HG03378 (cell line): ENCODE data around the gene NGEF.
"Not testable (repeated sequence)": the region's sequence is repeated elsewhere in the genome, so short reads cannot be mapped to it uniquely, and the experiment has no call there.

Experiments used
- ATAC-seq: cut with Tn5 transposase; IDR thresholded peaks from one replicate; pipeline ENCODE4 v1.9.1; 2021; ENCODE audit warnings: mild to moderate bottlenecking, moderate library complexity; ENCODE audit not compliant: unreplicated experiment

NGEF gene

DNA sequence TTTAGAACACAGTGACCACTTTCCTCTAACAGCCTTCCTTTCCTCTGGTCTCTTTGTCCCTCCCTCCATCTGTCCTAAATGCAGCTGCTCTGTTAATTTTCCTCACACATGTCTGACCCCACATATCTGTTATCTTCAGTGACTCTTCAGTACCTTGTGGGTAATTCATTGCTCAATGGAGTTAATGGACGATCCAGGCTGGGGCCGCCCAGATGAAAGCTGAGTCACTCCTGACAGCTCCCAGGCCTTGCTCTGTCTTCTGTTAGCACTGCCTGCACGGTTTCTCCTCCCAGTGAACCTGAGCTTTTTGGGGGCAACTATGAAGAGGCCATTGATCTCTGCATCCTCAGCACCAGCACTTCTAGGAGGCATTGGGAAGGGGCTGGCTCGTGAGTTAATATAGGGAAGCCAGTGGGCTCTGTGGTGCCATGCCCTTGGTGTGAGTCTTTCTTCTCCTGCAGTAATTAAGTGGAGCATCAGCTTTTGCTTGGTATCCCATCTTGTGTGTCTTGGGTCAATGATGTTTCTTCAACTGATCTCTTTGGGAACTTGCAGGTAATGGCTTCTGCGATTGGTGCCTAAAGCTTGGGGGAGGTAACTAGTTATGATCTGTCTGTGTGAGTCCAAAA, 75.7 kb downstream of the NGEF start:
- ATAC-seq = no peak

DNA sequence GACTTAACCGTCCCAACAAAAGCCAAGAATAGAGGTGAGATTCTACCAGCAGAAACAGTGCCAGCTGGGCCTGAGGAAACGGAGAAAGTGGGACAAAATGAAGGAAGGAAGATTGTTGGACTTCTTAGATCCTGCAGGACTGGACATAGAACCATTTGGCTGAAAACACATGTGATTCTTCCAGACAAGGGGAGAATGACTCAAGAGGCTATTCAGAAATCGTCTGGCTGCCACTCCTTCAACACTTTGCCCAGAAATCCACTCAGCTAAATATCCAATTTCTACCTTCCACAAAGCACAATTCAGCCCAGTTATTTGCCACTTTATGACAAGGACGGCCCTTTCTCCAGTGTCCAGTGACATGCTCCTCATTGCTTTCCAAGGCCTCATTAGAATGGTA, 81.4 kb downstream of the NGEF start:
- ATAC-seq = no peak

DNA sequence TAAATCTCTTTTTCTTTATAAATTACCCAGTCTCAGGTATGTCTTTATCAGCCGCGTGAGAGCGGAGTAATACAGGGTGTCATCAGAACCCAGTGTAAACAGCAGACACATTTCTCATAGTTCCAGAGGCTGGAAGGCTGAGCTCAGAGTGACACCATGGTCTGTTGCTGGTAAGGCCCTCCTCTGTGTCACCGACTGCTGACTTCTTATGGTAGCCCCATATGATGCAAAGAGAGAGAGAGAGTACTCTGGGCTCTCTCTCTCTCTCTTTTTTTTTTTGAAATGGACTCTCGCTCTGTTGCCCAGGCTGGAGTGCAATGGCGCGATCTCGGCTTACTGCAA, 83.0 kb downstream of the NGEF start:
- no peak for ATAC-seq

DNA sequence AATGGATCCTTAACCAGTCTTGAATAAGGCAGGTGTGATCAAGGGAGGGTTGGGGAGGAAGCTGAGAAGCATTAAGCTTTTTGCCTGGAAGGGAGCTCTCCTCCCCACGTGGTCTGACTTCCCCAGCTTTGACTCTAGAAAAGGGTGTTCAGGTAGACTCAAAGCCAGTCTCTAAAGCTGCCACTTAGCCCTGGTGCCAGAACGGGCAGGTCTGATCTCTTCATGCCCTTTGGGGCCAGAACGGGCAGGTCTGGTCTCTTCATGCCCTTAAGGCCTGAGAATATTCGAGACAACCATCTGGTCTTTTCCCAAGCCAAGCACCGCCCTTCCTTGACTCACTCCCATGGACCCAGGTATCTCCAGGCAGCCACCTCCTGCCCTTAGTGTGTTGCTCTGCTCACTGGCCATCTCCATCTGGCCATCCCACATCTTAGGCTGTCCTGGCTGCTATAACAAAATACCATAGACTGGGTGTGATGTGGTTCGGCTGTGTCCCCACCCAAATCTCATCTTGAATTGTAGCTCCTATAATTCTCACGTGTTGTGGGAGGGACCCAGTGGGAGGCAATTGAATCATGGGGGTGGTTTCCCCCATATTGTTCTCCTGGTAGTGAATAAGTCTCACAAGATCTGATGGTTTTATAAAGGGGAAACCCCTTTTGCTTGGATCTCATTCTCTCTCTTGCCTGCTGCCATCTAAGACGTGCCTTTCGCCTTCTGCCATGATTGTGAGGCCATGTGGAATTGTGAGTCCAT, 83.6 kb downstream of the NGEF start:
- no peak for ATAC-seq

DNA sequence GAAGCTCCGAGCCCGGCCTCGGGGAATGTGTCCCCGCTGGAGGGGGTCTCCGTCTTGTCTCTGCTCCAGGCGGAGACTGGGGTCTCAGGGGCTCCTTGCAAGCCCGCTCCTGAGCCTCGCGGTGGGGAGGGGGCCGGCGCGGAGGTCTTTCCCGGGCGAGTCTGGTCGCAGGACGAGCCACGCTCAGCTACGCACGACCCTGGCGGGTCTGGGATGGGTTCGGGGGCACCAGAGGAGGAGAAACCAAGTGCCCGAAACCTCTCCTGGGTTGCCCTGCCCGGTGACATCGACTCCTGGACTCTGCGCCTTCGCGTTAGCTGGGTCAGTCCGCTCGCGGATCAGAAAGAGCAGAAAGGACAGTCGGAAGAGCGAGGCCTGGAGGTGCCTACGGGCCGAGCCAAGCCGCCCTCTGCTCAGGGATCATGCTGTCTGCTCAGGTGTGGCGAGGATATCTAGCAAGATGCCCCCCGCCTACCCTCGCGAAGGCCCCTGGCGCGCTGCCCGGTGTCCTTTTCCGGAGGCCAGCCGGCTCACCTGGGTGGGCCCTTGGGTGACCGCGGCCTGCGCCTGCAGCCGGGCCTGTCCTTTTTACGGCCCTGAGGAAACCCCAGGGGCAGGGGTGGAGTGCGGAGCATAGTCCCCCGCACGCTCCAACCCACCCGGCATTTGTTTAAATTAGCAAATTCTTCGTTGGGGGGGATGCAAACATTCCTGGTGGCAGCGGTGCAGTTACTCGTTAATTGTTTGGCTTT, 84.3 kb downstream of the NGEF start:
- no peak for ATAC-seq

DNA sequence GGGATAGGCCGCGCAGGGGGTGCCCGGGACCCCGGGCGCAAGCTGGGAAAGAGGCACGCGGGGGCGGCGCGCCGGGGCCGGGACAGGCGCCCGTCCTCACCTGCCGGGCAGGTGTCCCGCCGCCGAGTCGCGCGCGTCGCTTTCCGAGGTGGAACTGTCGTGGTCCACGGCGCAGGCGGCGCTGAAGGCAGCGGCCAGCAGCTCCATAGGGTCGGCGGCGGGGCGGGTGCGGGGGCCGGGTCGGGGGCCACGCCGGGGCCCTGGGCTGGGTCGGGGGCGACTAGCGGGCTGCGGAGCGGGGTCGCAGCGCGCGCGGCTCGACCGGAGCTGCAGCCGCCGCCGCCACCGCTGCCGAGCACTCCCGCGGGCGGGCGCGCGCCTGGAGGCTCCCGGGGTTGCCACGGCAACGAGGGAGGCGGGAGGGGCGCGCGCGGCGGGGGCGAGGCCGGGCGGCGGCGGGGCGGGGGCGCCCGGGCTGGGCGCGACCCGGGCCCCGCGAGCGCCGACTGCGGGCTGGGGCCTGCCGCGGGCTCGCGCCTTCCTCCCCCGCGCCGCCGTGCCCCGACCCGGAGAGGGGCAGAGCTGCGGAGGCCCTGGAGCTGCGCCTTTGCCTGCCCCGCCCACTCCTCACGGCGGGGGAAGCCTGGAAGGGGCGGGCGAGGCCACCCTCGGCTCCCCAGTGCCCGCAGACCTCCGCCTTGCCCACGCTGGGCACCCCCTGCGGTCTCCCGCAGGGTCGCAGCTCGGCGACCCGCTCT, 85.1 kb downstream of the NGEF start:
- ATAC-seq = no peak

DNA sequence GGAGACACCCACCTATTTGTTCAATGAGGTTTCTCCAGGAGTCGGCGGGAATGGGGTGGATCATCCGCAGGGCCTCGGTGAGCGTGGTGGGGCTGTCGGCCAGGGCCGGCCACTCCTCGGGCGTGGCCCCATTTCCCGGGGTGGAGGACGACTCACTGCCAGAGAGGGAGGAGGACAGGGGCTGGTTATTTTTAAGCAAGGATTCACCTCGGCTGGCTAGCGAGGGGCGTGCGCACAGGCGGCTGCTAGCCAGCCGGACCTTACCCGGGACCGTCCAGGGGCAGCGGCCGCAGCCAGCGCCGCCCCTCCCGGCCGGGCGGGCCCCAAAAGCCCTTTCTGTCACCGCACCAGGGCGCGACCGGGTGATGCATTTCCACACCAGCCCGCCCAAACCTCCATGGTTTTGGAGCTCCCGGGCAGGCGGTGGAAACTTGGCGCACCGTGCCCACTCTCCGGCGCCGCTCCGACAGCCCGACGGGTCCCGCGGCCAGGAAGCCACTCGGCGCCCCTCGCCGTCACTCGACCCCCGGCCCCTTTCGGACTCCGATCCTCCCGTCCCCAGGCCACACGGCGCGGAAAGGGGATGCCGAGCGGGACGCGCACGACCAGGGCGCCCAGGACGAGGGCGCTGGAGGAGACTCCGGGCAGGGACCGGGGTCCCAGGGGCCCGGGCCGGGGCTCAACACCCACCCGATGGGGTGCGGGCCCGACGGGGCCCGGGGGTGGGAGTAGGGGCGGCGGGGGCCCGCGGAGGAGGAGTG, 85.8 kb downstream of the NGEF start:
- ATAC-seq = no peak

DNA sequence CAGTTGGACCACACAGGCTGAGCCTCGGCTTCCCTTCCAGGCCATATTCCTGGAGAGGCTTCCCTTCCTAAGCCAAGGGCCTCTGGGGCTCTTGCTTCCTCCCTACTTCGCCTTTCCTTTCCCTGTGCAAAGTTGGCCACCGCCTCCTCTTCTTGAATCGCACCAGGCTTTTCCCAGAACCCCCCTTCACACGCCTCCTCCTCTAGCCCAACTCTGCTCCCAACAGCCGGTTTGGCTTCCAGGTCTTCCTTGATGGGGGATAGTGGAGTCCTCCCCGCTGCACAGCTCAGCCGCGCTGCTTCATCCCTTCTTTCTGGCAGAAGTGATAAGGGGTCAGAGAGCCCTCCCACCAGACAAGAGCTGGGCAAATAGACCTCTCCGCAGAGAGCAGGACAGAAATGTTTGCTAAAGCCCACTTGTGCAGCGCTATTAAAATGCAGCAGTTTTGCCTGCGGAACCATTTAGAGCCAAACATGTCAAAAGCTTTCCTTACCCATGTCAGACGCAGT, 86.6 kb downstream of the NGEF start:
- no peak for ATAC-seq

DNA sequence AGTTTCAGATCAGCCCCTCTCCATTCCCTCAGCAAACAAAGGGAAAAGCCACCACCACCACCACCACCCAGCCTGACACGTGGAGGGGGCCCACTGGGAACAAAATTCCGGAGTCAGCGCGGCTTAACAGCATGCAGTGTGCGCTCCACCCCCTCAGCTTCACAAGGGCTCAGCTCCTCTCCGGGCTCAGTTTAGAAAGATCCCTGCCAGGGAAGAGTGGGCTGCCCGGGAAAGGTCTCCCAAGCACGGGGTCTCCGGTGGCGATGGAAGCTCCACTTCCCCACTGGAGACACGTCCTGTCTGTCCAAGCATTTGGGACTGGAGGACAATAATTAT, 87.3 kb downstream of the NGEF start:
- no peak for ATAC-seq

DNA sequence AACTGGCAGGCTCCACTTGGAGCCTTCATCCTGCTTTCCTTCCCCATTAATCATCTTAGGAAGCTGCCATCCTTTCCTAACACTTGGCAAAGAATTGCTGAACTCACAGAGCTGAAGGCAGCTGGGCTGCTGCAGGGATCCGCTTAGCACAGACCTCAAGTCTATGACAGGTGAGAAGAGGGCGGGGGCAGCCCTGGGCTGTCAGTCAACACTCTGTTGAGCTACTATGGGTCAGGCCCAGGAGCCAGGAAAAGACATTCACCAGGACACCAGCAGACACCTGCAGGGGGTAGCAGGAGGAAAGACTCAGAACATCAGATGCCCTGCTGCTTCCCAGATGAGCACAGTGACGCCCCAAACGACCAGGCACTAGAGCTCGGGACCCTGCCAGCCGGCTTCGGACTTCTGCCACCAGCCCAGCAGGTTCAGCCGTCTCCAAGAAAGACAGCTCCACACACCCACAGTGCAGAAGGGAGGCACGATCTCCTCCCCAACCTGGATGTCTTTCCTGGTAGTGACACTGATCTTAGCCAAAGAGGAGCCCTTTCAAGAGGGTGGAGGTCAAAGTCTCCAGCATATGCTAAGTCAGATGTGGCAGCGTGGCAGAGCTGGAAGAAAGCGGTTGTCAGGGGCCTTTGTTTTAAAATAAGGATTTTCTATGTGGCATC, 87.8 kb downstream of the NGEF start:
- no peak for ATAC-seq

DNA sequence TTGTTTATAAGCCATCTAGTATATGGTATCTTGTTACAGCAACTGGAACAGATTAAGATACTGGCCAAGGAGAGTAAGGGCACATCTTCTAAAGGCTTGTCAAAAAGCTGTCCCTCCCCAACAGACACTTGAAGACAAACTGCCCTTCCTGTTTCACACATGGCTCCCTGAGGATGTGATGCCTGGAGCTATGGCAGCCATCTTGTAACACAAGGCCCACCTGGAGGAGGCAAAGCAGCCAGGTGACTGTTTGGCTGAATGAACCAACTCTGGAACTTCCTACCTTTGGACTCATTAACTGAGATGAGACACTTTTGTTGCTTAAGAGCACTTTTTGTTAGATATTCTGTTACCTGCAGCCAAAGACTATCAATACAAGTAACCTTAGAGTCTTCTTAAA, 88.6 kb downstream of the NGEF start:
- ATAC-seq = no peak

DNA sequence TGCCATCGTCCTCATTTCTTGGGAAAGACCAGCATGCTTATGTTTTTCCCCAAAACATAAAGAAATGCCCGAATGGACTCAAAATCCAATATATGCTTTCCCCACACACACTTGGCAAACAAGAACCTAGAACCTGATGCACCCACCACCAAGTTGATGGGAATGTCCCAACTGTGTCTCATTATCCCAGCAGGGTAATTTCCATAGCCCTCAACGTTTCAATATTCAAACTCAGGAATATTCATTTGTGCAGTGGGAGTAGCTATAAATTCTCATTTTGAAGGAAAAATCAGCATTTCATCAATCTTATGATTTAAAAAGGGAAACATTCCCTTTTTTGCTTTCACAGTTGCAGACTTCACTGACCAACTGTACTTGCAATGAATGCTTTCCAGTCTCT, 92.3 kb downstream of the NGEF start:
- ATAC-seq = no peak

DNA sequence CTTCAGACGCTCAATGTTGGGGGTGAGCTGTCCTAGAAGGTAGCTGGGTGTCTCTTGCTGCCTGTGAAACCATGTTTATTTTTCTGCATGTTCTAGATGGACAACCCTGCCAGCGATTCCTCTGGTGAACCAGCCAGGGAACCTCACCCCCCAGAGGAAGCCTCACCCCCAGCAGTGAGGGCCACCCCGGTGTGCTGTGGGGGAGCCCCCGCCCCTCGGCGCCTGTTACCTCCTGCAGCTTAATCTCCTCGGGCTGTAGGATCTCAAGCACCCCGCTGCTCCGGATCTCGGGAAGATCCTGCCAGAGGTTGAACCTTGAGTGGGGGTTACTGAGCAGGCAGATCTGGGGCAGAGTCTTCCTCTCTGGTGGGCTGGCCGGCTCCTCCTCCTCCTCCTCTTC, 93.0 kb downstream of the NGEF start:
- no peak for ATAC-seq

DNA sequence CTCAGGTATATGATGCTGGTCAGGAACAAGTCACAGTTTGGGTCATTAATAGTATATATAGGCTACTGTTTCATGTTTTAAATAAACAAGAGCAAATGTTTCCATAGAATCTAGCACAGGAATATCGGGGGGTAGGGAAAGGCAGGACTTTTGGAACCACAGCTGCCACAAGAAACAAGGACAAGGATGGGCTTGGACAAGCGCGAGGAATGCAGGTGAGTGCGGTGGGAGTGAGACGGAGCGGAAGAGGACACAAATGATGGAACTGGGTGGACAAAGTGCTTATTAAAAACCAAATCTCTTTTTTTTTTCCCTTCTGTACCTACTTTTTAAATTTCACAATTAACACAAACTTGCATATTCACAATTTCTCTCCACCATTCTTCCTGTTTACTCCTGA, 93.9 kb downstream of the NGEF start:
- ATAC-seq = no peak

DNA sequence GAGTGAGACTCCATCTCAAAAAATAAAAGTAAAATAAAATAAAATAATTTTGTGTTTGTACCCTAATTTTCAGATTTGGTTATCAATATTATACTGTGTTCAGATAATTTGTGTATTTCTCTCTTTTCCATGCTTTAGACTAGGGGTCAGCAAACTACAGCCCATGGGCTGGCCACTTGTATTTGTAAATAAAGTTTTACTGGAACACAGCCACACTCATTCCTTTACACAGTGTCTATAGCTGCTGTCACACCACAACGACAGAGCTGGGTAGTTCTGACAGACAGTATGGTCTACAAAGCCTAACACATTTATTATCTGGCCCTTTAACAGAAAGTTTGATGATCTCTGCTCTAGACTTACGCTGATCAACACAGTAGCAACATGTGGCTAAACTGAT, 99.2 kb downstream of the NGEF start:
- no peak for ATAC-seq

DNA sequence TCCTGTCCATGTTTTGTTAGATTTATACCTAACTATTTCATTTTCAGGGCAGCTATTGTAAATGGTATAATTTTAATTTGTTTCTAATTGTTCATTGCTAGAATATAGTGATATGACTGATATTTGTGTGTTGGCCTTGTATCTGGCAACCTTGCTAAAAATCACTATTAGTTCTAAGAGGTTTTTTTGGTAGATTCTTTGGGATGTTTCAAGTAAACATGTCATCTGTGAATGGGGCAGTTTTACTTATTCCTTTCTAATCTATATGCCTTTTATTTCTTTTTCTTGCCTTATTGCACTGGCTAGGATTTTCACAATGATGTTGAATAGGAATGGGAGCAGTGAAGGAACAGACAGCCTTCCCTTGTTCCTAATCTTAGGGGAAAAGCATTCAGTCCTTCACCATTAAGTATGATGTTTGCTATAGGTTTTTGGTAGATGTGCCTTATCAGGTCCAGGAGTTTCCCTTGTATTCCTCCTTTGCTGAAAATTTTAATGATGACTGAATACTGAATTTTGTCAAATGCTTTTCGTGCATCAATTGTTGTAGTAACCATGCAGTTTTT, 101.3 kb downstream of the NGEF start:
- ATAC-seq = no peak

DNA sequence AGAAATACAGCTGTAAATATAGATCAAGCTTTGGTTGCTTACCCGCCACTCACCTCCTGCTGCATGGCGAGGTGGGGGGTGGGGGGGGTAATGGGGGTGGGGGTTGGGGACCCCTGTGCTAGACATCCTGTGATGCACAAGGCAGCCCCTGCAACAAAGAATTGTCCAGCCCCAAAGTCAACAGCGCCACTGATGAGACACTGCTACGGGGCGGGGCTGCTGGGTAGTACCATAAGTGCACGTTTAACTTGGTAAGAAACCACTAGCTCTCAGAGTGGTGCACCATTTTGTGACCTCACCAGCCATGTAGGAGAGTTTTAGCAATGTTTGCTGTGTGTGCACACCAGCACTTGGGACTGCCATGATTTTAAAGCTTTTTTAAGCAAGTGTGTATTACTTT, 102.7 kb downstream of the NGEF start:
- no peak for ATAC-seq

DNA sequence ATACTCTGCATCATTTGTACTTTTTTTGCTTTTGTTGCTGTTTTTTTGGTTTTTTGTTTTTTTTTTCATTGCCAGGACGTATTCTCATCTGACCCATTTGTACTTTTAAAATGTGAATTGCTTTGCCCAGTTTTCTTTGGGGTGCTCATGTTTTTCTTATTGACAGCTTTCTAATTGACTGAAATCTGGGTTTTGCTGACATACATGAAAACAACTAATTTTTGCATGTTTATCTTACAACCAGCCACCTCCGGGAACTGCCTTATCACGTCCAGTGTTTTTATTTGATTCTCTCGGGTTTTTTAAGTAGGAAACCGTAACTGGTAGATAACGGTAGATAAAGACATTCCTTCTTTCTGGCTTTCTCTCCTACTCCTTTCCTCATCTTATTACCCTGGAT, 104.4 kb downstream of the NGEF start:
- ATAC-seq = no peak

DNA sequence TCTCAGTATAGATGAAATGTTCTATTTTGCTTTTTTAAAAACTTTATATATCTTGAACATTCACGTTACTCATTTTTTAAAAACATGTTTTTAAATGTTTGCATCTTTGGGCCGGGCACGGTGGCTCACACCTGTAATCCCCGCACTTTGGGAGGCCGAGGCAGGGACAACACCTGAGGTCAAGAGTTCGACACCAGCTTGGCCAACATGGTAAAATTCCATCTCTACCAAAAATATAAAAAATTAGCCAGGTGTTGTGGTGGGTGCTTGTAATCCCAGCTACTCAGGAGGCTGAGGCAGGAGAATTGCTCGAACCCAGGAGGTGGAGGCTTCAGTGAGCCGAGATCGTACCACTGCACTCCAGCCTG, 105.4 kb downstream of the NGEF start:
- ATAC-seq = not testable (repeated sequence)
